CD4-positive, CD25-positive, alpha-beta regulatory T cell (primary cell): ENCODE measurements around the gene ASIC5. TPM values are rescaled to one million over a fixed set of nuclear protein-coding genes. Genes with fewer than 3 reads are reported as not detected.

ENCODE experiments used
- ATAC-seq, 2 donors: fragments of 150-1000 bp; cut with Tn5 transposase; one replicate each; pipeline ENCODE4 v1.10.0; 2021; ENCODE audit warnings: low read depth in 2 of 2, moderate number of reproducible peaks in 2 of 2, moderate library complexity in 1 of 2
- DNase-seq, 3 donors: peaks; one replicate each; pipeline versions ENCODE4 v3.0.0 to v3.0.0-alpha.2; 2012 to 2022; ENCODE audit warnings: mixed read lengths in 1 of 3
- H3K27ac ChIP-seq: one replicate; pipeline ENCODE4 v1.7.0; 2013; ENCODE audit warnings: mild to moderate bottlenecking, low read length; ENCODE audit not compliant: insufficient read depth, poor library complexity, severe bottlenecking
- H3K27me3 ChIP-seq: one replicate; pipeline ENCODE4 v1.7.0; 2013; ENCODE audit warnings: low read length; ENCODE audit not compliant: control insufficient read depth, insufficient read depth
- H3K36me3 ChIP-seq: one replicate; pipeline ENCODE4 v1.7.0; 2013; ENCODE audit warnings: mild to moderate bottlenecking, low read length, moderate library complexity; ENCODE audit not compliant: control insufficient read depth, insufficient read depth
- H3K4me1 ChIP-seq: 2 replicates; pipeline ENCODE4 v1.7.0; 2013; ENCODE audit warnings: mild to moderate bottlenecking, low read length; ENCODE audit not compliant: insufficient read depth, control insufficient read depth, poor library complexity, severe bottlenecking
- H3K4me3 ChIP-seq: one replicate; pipeline ENCODE4 v1.7.0; 2013; ENCODE audit warnings: low read depth, mild to moderate bottlenecking, low read length, moderate library complexity
- H3K9me3 ChIP-seq, 2 experiments: 1 replicate in 1 of 2; 2 replicates in 1 of 2; pipeline ENCODE4 v1.7.0; 2013; ENCODE audit warnings: low read length in 2 of 2, mild to moderate bottlenecking in 1 of 2, moderate library complexity in 1 of 2; ENCODE audit not compliant: control insufficient read depth in 2 of 2
- H3K27ac Mint-ChIP-seq, 3 donors: one replicate each; pipeline ENCODE4 v1.8.0; 2020 to 2022; ENCODE audit warnings: mild to moderate bottlenecking in 3 of 3, mixed read lengths in 3 of 3, moderate library complexity in 2 of 3
- H3K27me3 Mint-ChIP-seq: one replicate; pipeline ENCODE4 v1.8.0; 2022; ENCODE audit warnings: mild to moderate bottlenecking, mixed read lengths
- H3K36me3 Mint-ChIP-seq: one replicate; pipeline ENCODE4 v1.8.0; 2020; ENCODE audit warnings: mixed read lengths
- H3K4me1 Mint-ChIP-seq, 4 donors: one replicate each; pipeline ENCODE4 v1.8.0; 2020 to 2022; ENCODE audit warnings: mixed read lengths in 4 of 4, mild to moderate bottlenecking in 1 of 4
- H3K4me3 Mint-ChIP-seq, 4 donors: one replicate each; pipeline ENCODE4 v1.8.0; 2020 to 2022; ENCODE audit warnings: mild to moderate bottlenecking in 4 of 4, mixed read lengths in 4 of 4, moderate library complexity in 3 of 4
- H3K9me3 Mint-ChIP-seq, 7 donors: one replicate each; pipeline ENCODE4 v1.8.0; 2020 to 2022; ENCODE audit warnings: mixed read lengths in 7 of 7, mild to moderate bottlenecking in 3 of 7, moderate library complexity in 2 of 7
- polyA plus RNA-seq, 4 donors: library from polyadenylated mRNA; unstranded; fragments of 300-500 nt; fragmentation: Illumina TruSeq; gene quantifications; one replicate each; pipeline ENCODE4 v1.2.3, GENCODE V29; 2021
- total RNA-seq: library from RNA; stranded (reverse); gene quantifications from one replicate; pipeline ENCODE4 v1.2.3, GENCODE V29; 2022

ASIC5 gene
- total RNA-seq (not detected), polyA plus RNA-seq (not detected)

- H3K4me3 Mint-ChIP-seq, result no peak within 1 kb of the TSS
- H3K27ac ChIP-seq, result no peak within 1 kb of the TSS
- peaks cover 0 to 2% (median 0%) of the 10 kb centered on the region in 7 donors for H3K9me3 Mint-ChIP-seq
- ATAC-seq (no peak), DNase-seq (no peak)
- H3K9me3 ChIP-seq, result no peaks in the 10 kb centered on the region
- no peaks in the 10 kb centered on the region for H3K27me3 Mint-ChIP-seq
- no peaks in the 10 kb centered on the region for H3K36me3 ChIP-seq
- no peak within 1 kb of the TSS for H3K27ac Mint-ChIP-seq
- no peaks in the 10 kb centered on the region for H3K36me3 Mint-ChIP-seq
- no peaks in the 10 kb centered on the region for H3K4me1 Mint-ChIP-seq
- no peaks in the 10 kb centered on the region for H3K27me3 ChIP-seq
- no peak within 1 kb of the TSS for H3K4me3 ChIP-seq
- no peaks in the 10 kb centered on the region for H3K4me1 ChIP-seq
Observed at GRCh38 chr4:155866177-155866576, at the start of gene ASIC5. TSS of gene ASIC5 (minus strand) at chr4:155866277. CDS start at chr4:155866226, 51 bp downstream.

- Histone ChIP-seq H3K27me3 (peaks cover 4% of the 10 kb centered on the region), H3K4me3 (no peak overlapping the region), H3K36me3 (no peaks in the 10 kb centered on the region), H3K27ac (no peak overlapping the region), H3K4me1 (no peaks in the 10 kb centered on the region), H3K9me3 (no peaks in the 10 kb centered on the region)
- no peak for DNase-seq
- no peaks in the 10 kb centered on the region for H3K9me3 Mint-ChIP-seq
- no peak for ATAC-seq
- no peak overlapping the region for H3K27ac Mint-ChIP-seq
- no peaks in the 10 kb centered on the region for H3K4me1 Mint-ChIP-seq
- peaks cover 5% of the 10 kb centered on the region for H3K27me3 Mint-ChIP-seq
- H3K4me3 Mint-ChIP-seq, result no peak overlapping the region
- no peaks in the 10 kb centered on the region for H3K36me3 Mint-ChIP-seq
Observed at GRCh38 chr4:155914782-155915181, 48.7 kb upstream of the ASIC5 start.

- no peaks in the 10 kb centered on the region for H3K9me3 Mint-ChIP-seq
- Histone ChIP-seq H3K36me3 (no peaks in the 10 kb centered on the region), H3K4me1 (no peaks in the 10 kb centered on the region), H3K4me3 (no peak overlapping the region), H3K27ac (no peak overlapping the region), H3K9me3 (no peaks in the 10 kb centered on the region), H3K27me3 (peaks cover 4% of the 10 kb centered on the region)
- DNase-seq, result peak in 1 of 3 donors; percentile 11
- peaks cover 5% of the 10 kb centered on the region for H3K27me3 Mint-ChIP-seq
- H3K4me1 Mint-ChIP-seq, result no peaks in the 10 kb centered on the region
- H3K36me3 Mint-ChIP-seq, result no peaks in the 10 kb centered on the region
- no peak overlapping the region for H3K27ac Mint-ChIP-seq
- no peak for ATAC-seq
- no peak overlapping the region for H3K4me3 Mint-ChIP-seq
Observed at GRCh38 chr4:155911905-155912304, 45.8 kb upstream of the ASIC5 start.

GRCh38 chr4:155909615-155910226, 43.6 kb upstream of the ASIC5 start:
- no peaks in the 10 kb centered on the region for H3K9me3 Mint-ChIP-seq
- H3K27me3 ChIP-seq, result peaks cover 4% of the 10 kb centered on the region
- no peak for ATAC-seq
- H3K4me1 Mint-ChIP-seq, result no peaks in the 10 kb centered on the region
- peaks cover 5% of the 10 kb centered on the region for H3K27me3 Mint-ChIP-seq
- no peaks in the 10 kb centered on the region for H3K36me3 ChIP-seq
- no peak overlapping the region for H3K27ac Mint-ChIP-seq
- H3K4me3 Mint-ChIP-seq, result no peak overlapping the region
- H3K4me3 ChIP-seq, result no peak overlapping the region
- no peak overlapping the region for H3K27ac ChIP-seq
- H3K36me3 Mint-ChIP-seq, result no peaks in the 10 kb centered on the region
- H3K4me1 ChIP-seq, result no peaks in the 10 kb centered on the region
- H3K9me3 ChIP-seq, result no peaks in the 10 kb centered on the region
- DNase-seq, result no peak

GRCh38 chr4:155908187-155909139, 42.4 kb upstream of the ASIC5 start:
- Histone ChIP-seq H3K9me3 (no peaks in the 10 kb centered on the region), H3K4me1 (no peaks in the 10 kb centered on the region), H3K27ac (no peak overlapping the region), H3K4me3 (no peak overlapping the region), H3K27me3 (peaks cover 4% of the 10 kb centered on the region), H3K36me3 (no peaks in the 10 kb centered on the region)
- Mint-ChIP-seq H3K27me3 (peaks cover 5% of the 10 kb centered on the region), H3K9me3 (no peaks in the 10 kb centered on the region), H3K36me3 (no peaks in the 10 kb centered on the region), H3K4me3 (no peak overlapping the region), H3K27ac (no peak overlapping the region), H3K4me1 (no peaks in the 10 kb centered on the region)
- DNase-seq, result no peak
- no peak for ATAC-seq

- no peak overlapping the region for H3K4me3 ChIP-seq
- no peaks in the 10 kb centered on the region for H3K36me3 ChIP-seq
- no peak overlapping the region for H3K27ac Mint-ChIP-seq
- H3K4me1 Mint-ChIP-seq, result no peaks in the 10 kb centered on the region
- ATAC-seq (no peak), DNase-seq (no peak)
- peaks cover 3% of the 10 kb centered on the region for H3K27me3 Mint-ChIP-seq
- H3K9me3 ChIP-seq, result no peaks in the 10 kb centered on the region
- no peak overlapping the region for H3K4me3 Mint-ChIP-seq
- H3K27me3 ChIP-seq, result no peaks in the 10 kb centered on the region
- no peak overlapping the region for H3K27ac ChIP-seq
- H3K36me3 Mint-ChIP-seq, result no peaks in the 10 kb centered on the region
- no peaks in the 10 kb centered on the region for H3K9me3 Mint-ChIP-seq
- H3K4me1 ChIP-seq, result no peaks in the 10 kb centered on the region
Observed at GRCh38 chr4:155907556-155907955, 41.5 kb upstream of the ASIC5 start.

- H3K27ac ChIP-seq, result no peak overlapping the region
- no peak overlapping the region for H3K27ac Mint-ChIP-seq
- H3K4me3 Mint-ChIP-seq, result no peak overlapping the region
- H3K4me1 ChIP-seq, result no peaks in the 10 kb centered on the region
- H3K9me3 Mint-ChIP-seq, result peaks cover 0 to 2% (median 0%) of the 10 kb centered on the region in 7 donors
- H3K9me3 ChIP-seq, result no peaks in the 10 kb centered on the region
- no peaks in the 10 kb centered on the region for H3K4me1 Mint-ChIP-seq
- no peak for DNase-seq
- no peaks in the 10 kb centered on the region for H3K27me3 Mint-ChIP-seq
- no peaks in the 10 kb centered on the region for H3K27me3 ChIP-seq
- no peaks in the 10 kb centered on the region for H3K36me3 ChIP-seq
- H3K4me3 ChIP-seq, result no peak overlapping the region
- no peaks in the 10 kb centered on the region for H3K36me3 Mint-ChIP-seq
- ATAC-seq, result no peak
Observed at GRCh38 chr4:155906554-155907247, 40.6 kb upstream of the ASIC5 start.
